Lower leg skin (tissue), 4 donors: ENCODE data around the gene REG4. TPM values are rescaled to one million over a fixed set of nuclear protein-coding genes. Genes with fewer than 3 reads are reported as not detected.

Experiments
- DNase-seq, 2 donors: peaks; one replicate each; pipeline ENCODE4 v3.0.0-alpha.2; 2019; ENCODE audit warnings: low spot score in 2 of 2
- H3K4me3 ChIP-seq: fragments of 200-600 bp; sonication (generic); 2 replicates; pipeline ENCODE4 v1.5.1; 2017; ENCODE audit warnings: mild to moderate bottlenecking, low read depth; ENCODE audit not compliant: poor library complexity, severe bottlenecking
- CTCF ChIP-seq, 3 donors: fragments of 450-650 bp; IDR thresholded peaks; one replicate each; pipeline ENCODE4 v1.5.1; 2016; ENCODE audit warnings: antibody characterized with exemption in 3 of 3, mild to moderate bottlenecking in 3 of 3, moderate library complexity in 2 of 3
- POLR2A ChIP-seq, 2 donors: fragments of 450-650 bp; IDR thresholded peaks; one replicate each; pipeline ENCODE4 v1.6.1; 2016 to 2017; ENCODE audit warnings: antibody characterized with exemption in 2 of 2, mild to moderate bottlenecking in 1 of 2, moderate library complexity in 1 of 2
- WGBS, 2 donors: methylation state at CpG; one replicate each; pipeline ENCODE4 v1.1.5; 2018; 5-methylcytosine and 5-hydroxymethylcytosine counted together
- intact Hi-C: fragments of 100-400 bp; cut with DNase I; formaldehyde crosslinking; loops from one replicate; pipeline ENCODE4 v1.15.0; 2023; ENCODE audit warnings: low total_unique reads
- total RNA-seq, 4 donors: library from RNA; depleted of rRNA; stranded (reverse); fragments of >200 nt; gene quantifications; one replicate each; pipeline ENCODE4 v1.1.0, GENCODE V29; 2016

Gene REG4
- total RNA-seq, 4 donors from 2014 or later: not detected

GRCh38 chr1:119795261-119796200 is 15.7 kb downstream of the REG4 start:
- TF ChIP-seq POLR2A (IDR thresholded peaks at IDR 0.05): no peak
- TF ChIP-seq CTCF (IDR thresholded peaks at IDR 0.05): no peak
- DNase-seq: no peak
- 79 to 84% methylated on average over 9 of the region's 9 CpGs for WGBS, 2 donors
- H3K4me3 ChIP-seq: no peak overlapping the region
- intact Hi-C loops: loop anchor here (5.0 kb wide), 1 partner anchor 42 kb away; no protein-coding TSS in a partner anchor

- no peak overlapping the region for H3K4me3 ChIP-seq
- WGBS, 2 donors: 77 to 84% methylated on average over 3 of the region's 3 CpGs
- no peak for DNase-seq
- intact Hi-C loops: loop anchor here (5.0 kb wide), 1 partner anchor 42 kb away; no protein-coding TSS in a partner anchor
- TF ChIP-seq POLR2A (IDR thresholded peaks at IDR 0.05): no peak
- no peak for TF ChIP-seq CTCF (IDR thresholded peaks at IDR 0.05)
Measured at GRCh38 chr1:119794876-119795240, 16.4 kb downstream of the REG4 start.

- intact Hi-C loops: no loop called here
- no peak overlapping the region for H3K4me3 ChIP-seq
- no peak for DNase-seq
- TF ChIP-seq POLR2A (IDR thresholded peaks at IDR 0.05) (no peak), CTCF (IDR thresholded peaks at IDR 0.05) (no peak)
- WGBS, 2 donors: 71% methylated on average over 8 of the region's 8 CpGs
Measured at GRCh38 chr1:119794230-119794875, 16.9 kb downstream of the REG4 start.

GRCh38 chr1:119791377-119791776 is 19.9 kb downstream of the REG4 start:
- intact Hi-C loops: no loop called here
- no peak for DNase-seq
- 84 to 91% methylated on average over 4 of the region's 4 CpGs for WGBS, 2 donors
- TF ChIP-seq POLR2A (IDR thresholded peaks at IDR 0.05): no peak
- TF ChIP-seq CTCF (IDR thresholded peaks at IDR 0.05): no peak
- H3K4me3 ChIP-seq: no peak overlapping the region

GRCh38 chr1:119790451-119791198 is 20.6 kb downstream of the REG4 start:
- intact Hi-C loops: no loop called here
- no peak overlapping the region for H3K4me3 ChIP-seq
- TF ChIP-seq CTCF (IDR thresholded peaks at IDR 0.05): no peak
- 61% methylated on average over 9 of the region's 9 CpGs for WGBS, 2 donors
- DNase-seq: no peak
